GM23248 (cell line): ENCODE results near the gene RNF135. TPM values are rescaled to one million over a fixed set of nuclear protein-coding genes. Genes with fewer than 3 reads are reported as not detected.
A peak's percentile ranks its signal among the peaks of the same experiment; 100 is the strongest.
"Not testable (repeated sequence)": the region's sequence is repeated elsewhere in the genome, so short reads cannot be mapped to it uniquely, and the experiment has no call there.

Experiments
- DNase-seq: peaks from one replicate; pipeline ENCODE4 v3.0.0-alpha.2; 2015
- H2AFZ ChIP-seq: fragments of 200-600 bp; sonication (generic); 2 replicates; pipeline ENCODE4 v1.6.1; 2016; ENCODE audit warnings: antibody characterized with exemption
- H3F3A ChIP-seq: fragments of 200-600 bp; sonication (generic); 2 replicates; pipeline ENCODE4 v1.6.1; 2016; ENCODE audit warnings: mild to moderate bottlenecking, antibody characterized with exemption, mixed run types; ENCODE audit not compliant: insufficient read depth
- H3K27ac ChIP-seq: fragments of 200-600 bp; sonication (generic); 2 replicates; pipeline ENCODE4 v1.5.1; 2016; ENCODE audit warnings: mild to moderate bottlenecking
- H3K27me3 ChIP-seq: fragments of 200-600 bp; sonication (generic); replicated peaks from 2 replicates; pipeline ENCODE4 v1.6.1; 2016; ENCODE audit warnings: mild to moderate bottlenecking; ENCODE audit not compliant: insufficient read depth
- H3K36me3 ChIP-seq: fragments of 200-600 bp; sonication (generic); 2 replicates; pipeline ENCODE4 v1.6.1; 2016; ENCODE audit warnings: low read depth, mild to moderate bottlenecking
- H3K4me1 ChIP-seq: fragments of 200-600 bp; sonication (generic); 2 replicates; pipeline ENCODE4 v1.6.1; 2016; ENCODE audit warnings: mild to moderate bottlenecking; ENCODE audit not compliant: insufficient read depth
- H3K4me2 ChIP-seq: fragments of 200-600 bp; sonication (generic); one replicate; pipeline ENCODE4 v1.6.1; 2016; ENCODE audit warnings: mild to moderate bottlenecking; ENCODE audit not compliant: unreplicated experiment
- H3K4me3 ChIP-seq: fragments of 200-600 bp; sonication (generic); 2 replicates; pipeline ENCODE4 v1.5.1; 2016; ENCODE audit warnings: mild to moderate bottlenecking
- H3K79me2 ChIP-seq: fragments of 200-600 bp; sonication (generic); 2 replicates; pipeline ENCODE4 v1.6.1; 2016; ENCODE audit warnings: mild to moderate bottlenecking; ENCODE audit not compliant: insufficient read depth
- H3K9ac ChIP-seq: fragments of 200-600 bp; sonication (generic); 2 replicates; pipeline ENCODE4 v1.6.1; 2016; ENCODE audit warnings: mild to moderate bottlenecking
- H3K9me2 ChIP-seq: fragments of 200-600 bp; sonication (generic); 2 replicates; pipeline ENCODE4 v1.6.1; 2016; ENCODE audit warnings: mixed run types, mild to moderate bottlenecking, moderate library complexity; ENCODE audit not compliant: insufficient read depth
- H3K9me3 ChIP-seq: fragments of 200-600 bp; sonication (generic); one replicate; pipeline ENCODE4 v1.6.1; 2017; ENCODE audit warnings: low read depth
- H4K20me1 ChIP-seq: fragments of 200-600 bp; sonication (generic); 2 replicates; pipeline ENCODE4 v1.6.0; 2016; ENCODE audit not compliant: insufficient read depth
- EZH2 ChIP-seq: fragments of 200-600 bp; sonication (generic); IDR thresholded peaks from 2 replicates; pipeline ENCODE4 v1.6.1; 2018; ENCODE audit warnings: antibody characterized with exemption, mild to moderate bottlenecking; ENCODE audit not compliant: insufficient read depth, poor library complexity, severe bottlenecking
- EZH2phosphoT487 ChIP-seq: fragments of 200-600 bp; sonication (generic); IDR thresholded peaks from 2 replicates; pipeline ENCODE4 v1.6.1; 2018; ENCODE audit warnings: antibody characterized with exemption, moderate library complexity, mild to moderate bottlenecking, low read depth; ENCODE audit not compliant: insufficient read depth
- WGBS, 2 experiments: methylation state at CpG; one replicate each; pipeline ENCODE4 v1.1.6; 2015 to 2017; ENCODE audit warnings: low lambda C conversion rate in 2 of 2, low coverage in 1 of 2; ENCODE audit errors: missing lambda C conversion rate in 2 of 2; 5-methylcytosine and 5-hydroxymethylcytosine counted together
- in situ Hi-C: fragments of 300-500 bp; cut with MboI; formaldehyde crosslinking; loops from 2 replicates; pipeline ENCODE4 v1.15.0; 2020
- polyA plus RNA-seq: library from polyadenylated mRNA; unstranded; fragments of >200 nt; fragmentation: Nextera tagmentation; extraction: Ambion mirVana; gene quantifications from 2 replicates; pipeline ENCODE4 v1.2.1, GENCODE V29; 2016
- small RNA-seq: library from RNA; depleted of rRNA; stranded (forward); fragments of <200 nt; gene quantifications from one replicate; pipeline ENCODE3, GENCODE V24; 2014; ENCODE audit warnings: low read depth, low replicate concordance
- total RNA-seq: library from RNA; depleted of rRNA; stranded (reverse); fragments of >200 nt; shearing (Covaris generic); gene quantifications from 2 replicates; pipeline ENCODE4 v1.2.3, GENCODE V29; 2014; rRNA removed

Gene RNF135
- total and polyA plus RNA-seq, 2 experiments from 2014 or later: 20.5 to 21.2 TPM

DNA sequence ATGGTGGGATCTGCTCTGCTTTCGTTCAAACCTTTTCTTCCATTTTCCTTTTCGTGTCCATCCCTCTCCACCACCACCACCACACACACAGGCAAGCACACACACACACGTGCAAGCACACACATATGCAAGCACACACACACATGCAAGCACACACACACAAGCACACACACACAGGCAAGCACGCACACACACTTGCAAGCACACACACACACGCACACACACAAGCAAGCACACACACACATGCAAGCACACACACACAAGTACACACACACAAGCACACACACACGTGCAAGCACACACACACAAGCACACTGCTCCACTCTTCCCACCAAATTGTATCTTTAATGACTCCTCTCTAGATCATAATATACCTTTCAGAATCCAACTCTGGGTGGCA lies 71.5 kb downstream of the RNF135 start:
- H3K4me1 ChIP-seq, H3K9me2 ChIP-seq, H3K79me2 ChIP-seq, H3K4me2 ChIP-seq, H3K27me3 ChIP-seq, H3F3A ChIP-seq, H3K9me3 ChIP-seq, in situ Hi-C loops, DNase-seq, H3K9ac ChIP-seq, H3K36me3 ChIP-seq, H4K20me1 ChIP-seq, H3K27ac ChIP-seq, H2AFZ ChIP-seq, H3K4me3 ChIP-seq: not testable (repeated sequence)
- WGBS, 2 experiments: 71 to 77% methylated on average over 6 of the region's 6 CpGs

DNA sequence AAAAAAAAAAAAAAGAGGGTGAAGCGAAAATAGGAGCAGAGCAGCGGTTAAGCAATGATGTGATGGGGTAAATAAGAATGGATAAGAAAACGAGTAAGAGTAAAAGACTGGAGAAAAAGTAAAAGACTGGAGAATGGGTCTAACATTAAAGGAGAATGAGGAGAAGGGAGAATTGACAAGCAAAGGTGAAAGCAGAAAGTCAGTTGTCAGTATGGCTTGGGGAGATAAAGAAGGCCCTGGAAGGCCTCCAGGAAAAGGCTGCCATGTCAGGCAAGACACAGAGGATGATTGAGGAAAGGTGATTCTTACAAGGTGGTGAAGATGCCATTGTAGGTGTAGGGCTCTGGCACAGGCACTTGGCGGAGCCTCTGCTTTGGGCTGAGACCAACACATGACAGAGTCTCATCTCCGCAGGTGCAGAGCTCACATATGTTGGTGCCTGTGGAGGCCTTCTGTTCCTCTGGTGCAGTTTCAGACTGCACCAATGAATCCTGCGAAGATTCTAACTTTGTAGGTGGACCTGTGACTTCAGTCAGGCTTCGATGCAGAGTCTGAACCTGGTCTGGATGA lies 76.1 kb downstream of the RNF135 start:
- peaks cover 11% of the 10 kb centered on the region for H3F3A ChIP-seq
- H3K27me3 ChIP-seq, H4K20me1 ChIP-seq, in situ Hi-C loops, H3K36me3 ChIP-seq, DNase-seq, H3K9me3 ChIP-seq, H3K9ac ChIP-seq, H3K9me2 ChIP-seq, H3K27ac ChIP-seq, H3K4me3 ChIP-seq, H2AFZ ChIP-seq, H3K79me2 ChIP-seq, H3K4me1 ChIP-seq, H3K4me2 ChIP-seq: not testable (repeated sequence)
- 95 to 99% methylated on average over 5 to 6 of the region's 7 CpGs for WGBS, 2 experiments

DNA sequence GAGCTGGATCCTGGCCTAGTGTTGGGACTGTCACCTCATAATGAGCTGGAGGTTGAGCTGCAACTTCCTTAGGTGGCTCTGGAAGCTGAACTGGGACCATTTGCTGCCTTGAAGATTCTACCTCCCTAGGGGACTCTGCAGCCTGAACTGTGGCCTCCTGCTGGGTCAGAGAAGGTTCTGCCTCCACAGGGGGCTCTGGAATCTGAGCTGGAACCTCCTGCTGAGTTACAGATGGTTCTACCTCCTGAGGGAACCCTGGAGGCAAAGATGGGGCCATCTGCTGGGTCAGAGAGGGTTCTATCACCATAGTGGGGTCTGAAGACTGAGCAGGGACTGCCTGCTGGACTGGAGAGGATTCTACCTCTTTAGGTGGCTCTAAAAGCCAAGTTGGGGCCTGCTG lies 77.3 kb downstream of the RNF135 start:
- DNase-seq: no peak
- H3K4me2 ChIP-seq: no peak overlapping the region
- no peaks in the 10 kb centered on the region for H3K27me3 ChIP-seq
- H3K36me3 ChIP-seq: no peaks in the 10 kb centered on the region
- H3K4me1 ChIP-seq: peaks cover 14% of the 10 kb centered on the region
- in situ Hi-C loops: no loop called here
- H3K27ac ChIP-seq: no peak overlapping the region
- peaks cover 23% of the 10 kb centered on the region for H3F3A ChIP-seq
- H3K9me3 ChIP-seq: no peaks in the 10 kb centered on the region
- H3K9ac ChIP-seq: no peak overlapping the region
- TF ChIP-seq EZH2 (no peak), EZH2phosphoT487 (no peak)
- no peaks in the 10 kb centered on the region for H4K20me1 ChIP-seq
- no peak overlapping the region for H2AFZ ChIP-seq
- no peaks in the 10 kb centered on the region for H3K9me2 ChIP-seq
- no peak overlapping the region for H3K4me3 ChIP-seq
- H3K79me2 ChIP-seq: no peaks in the 10 kb centered on the region

DNA sequence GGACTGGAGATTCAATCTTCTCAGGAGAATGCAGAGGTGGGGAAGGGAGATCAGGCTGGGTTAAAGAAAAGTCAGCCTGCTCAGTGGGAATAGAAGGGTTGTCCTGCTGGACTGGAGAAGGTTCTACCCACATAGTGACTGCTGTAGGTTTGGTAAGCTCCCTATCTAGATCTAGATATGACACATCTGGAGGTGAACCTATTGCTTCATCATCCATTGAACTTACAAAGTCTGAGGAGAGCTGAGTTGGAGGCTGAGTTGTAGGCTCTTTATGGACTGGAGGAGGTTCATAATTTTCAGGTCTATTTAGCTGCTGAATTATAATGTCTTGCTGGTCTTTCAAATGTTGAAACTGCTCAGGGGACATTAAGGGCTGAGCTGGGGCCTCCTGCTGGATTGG lies 77.9 kb downstream of the RNF135 start:
- H3K79me2 ChIP-seq: no peaks in the 10 kb centered on the region
- TF ChIP-seq EZH2 (no peak), EZH2phosphoT487 (no peak)
- H4K20me1 ChIP-seq: no peaks in the 10 kb centered on the region
- peak; percentile 63 for DNase-seq
- no peaks in the 10 kb centered on the region for H3K27me3 ChIP-seq
- H2AFZ ChIP-seq: no peak overlapping the region
- no peaks in the 10 kb centered on the region for H3K36me3 ChIP-seq
- no peak overlapping the region for H3K27ac ChIP-seq
- peaks cover 23% of the 10 kb centered on the region for H3F3A ChIP-seq
- H3K4me2 ChIP-seq: no peak overlapping the region
- peaks cover 18% of the 10 kb centered on the region for H3K4me1 ChIP-seq
- H3K9me2 ChIP-seq: no peaks in the 10 kb centered on the region
- no peak overlapping the region for H3K4me3 ChIP-seq
- no peak overlapping the region for H3K9ac ChIP-seq
- in situ Hi-C loops: no loop called here
- H3K9me3 ChIP-seq: no peaks in the 10 kb centered on the region

Small RNA genes within 50 kb of the gene (small RNA-seq; reads per million reads assigned to genes)
- not detected for gene AC138207.3
- not detected for gene RN7SL138P

Other genes starting within 250 kb of the RNF135 start
- 14.4 and 18.6 TPM in 2 replicates for gene CRLF3, start 146.3 kb upstream of the RNF135 start, total RNA-seq
- 13.2 and 13.6 TPM in 2 replicates for gene CRLF3, start 146.3 kb upstream of the RNF135 start, polyA plus RNA-seq
- gene ATAD5, start 139.1 kb upstream of the RNF135 start, total RNA-seq: 0.89 and 1.1 TPM in 2 replicates
- 1.4 and 1.8 TPM in 2 replicates for gene ATAD5, start 139.1 kb upstream of the RNF135 start, polyA plus RNA-seq
- 7.6 and 8.1 TPM in 2 replicates for gene TEFM, start 64.8 kb upstream of the RNF135 start, total RNA-seq
- gene TEFM, start 64.8 kb upstream of the RNF135 start, polyA plus RNA-seq: 21.4 and 24.7 TPM in 2 replicates
- gene ADAP2, start 49.1 kb upstream of the RNF135 start, total RNA-seq: not detected in 2 replicates
- gene ADAP2, start 49.1 kb upstream of the RNF135 start, polyA plus RNA-seq: 0.34 TPM in 1 of 2 replicates, not detected in the other
- gene NF1, start 123.9 kb downstream of the RNF135 start, total RNA-seq: 24.4 and 46.0 TPM in 2 replicates
- gene NF1, start 123.9 kb downstream of the RNF135 start, polyA plus RNA-seq: 4.1 and 6.1 TPM in 2 replicates